ENCODE measurements around the gene DUSP28. TPM values are rescaled to one million over a fixed set of nuclear protein-coding genes. Genes with fewer than 3 reads are reported as not detected.

Gene DUSP28
- total and polyA plus RNA-seq, 10 of the 15 experiments (the other 5 are each of a cell fraction or from before 2014, with no cell fraction given), result 2.5 to 12.5 (median 6.4) TPM

- ATAC-seq, result peak; percentile 73
- no peak overlapping the region for H3K4me2 ChIP-seq (ENCODE audit: control insufficient read depth, insufficient read depth)
- intact Hi-C loops (cut with micrococcal nuclease; ENCODE audit: unreplicated experiment) (no loop called here), in situ Hi-C loops (cut with MboI) (no loop called here)
- ChIA-PET POLR2A (interaction anchor here (0.8 to 1.7 kb wide), 4 partner anchors 12 to 38 kb away, joined by 3 to 7 read pairs (median 4); no protein-coding TSS in a partner anchor), RAD21 (ENCODE audit: unreplicated experiment) (interaction anchor here (1.7 to 2.2 kb wide), 2 partner anchors 14 to 38 kb away, joined by 5 to 17 read pairs; no protein-coding TSS in a partner anchor), CTCF (interaction anchor here (1.4 to 1.9 kb wide), 3 partner anchors 28 to 38 kb away, joined by 4 to 6 read pairs (median 4); no protein-coding TSS in a partner anchor), SMC1A (ENCODE audit: uncharacterized antibody, unreplicated experiment) (interaction anchor here (0.6 to 2.3 kb wide), 7 partner anchors 12 to 104 kb away, joined by 3 to 12 read pairs (median 3); no protein-coding TSS in a partner anchor)
- H3K9ac ChIP-seq (ENCODE audit: control insufficient read depth, insufficient read depth, low read length), result no peak overlapping the region
- H3K79me2 ChIP-seq (ENCODE audit: control insufficient read depth, insufficient read depth, low read length), result no peaks in the 10 kb centered on the region; the same call in none of the 2 replicates
- H3K36me3 ChIP-seq (ENCODE audit: control insufficient read depth in 2 of 2, insufficient read depth in 2 of 2, low read length in 1 of 2), result peaks cover 0 to 11% of the 10 kb centered on the region in 2 experiments; a peak in 1 of 4 replicates
- no peak overlapping the region for H3K4me3 ChIP-seq
- H4K20me1 ChIP-seq (ENCODE audit: control insufficient read depth, insufficient read depth), result no peaks in the 10 kb centered on the region
- no peaks in the 10 kb centered on the region; the same call in 2 of the 3 replicates for H3K9me3 ChIP-seq (replicated peaks; ENCODE audit: control insufficient read depth, insufficient read depth, low read length)
- DNase-seq (ENCODE audit: low read depth, low spot score), result no peak
- H3K4me1 ChIP-seq (ENCODE audit: control insufficient read depth, insufficient read depth, low read length), result peaks cover 15% of the 10 kb centered on the region; the same call in 1 of the 2 replicates
- 0% methylated on average over 1 of the region's 1 CpG for WGBS (ENCODE audit: insufficient coverage, insufficient replicate concordance, low lambda C conversion rate, missing lambda C conversion rate)
- no TSS peak for BruUV-seq (replicated peaks)
- no peak for TF ChIP-seq SMAD1 (IDR thresholded peaks at IDR 0.05; ENCODE audit: low read depth, partially characterized antibody)
- 0 out of 2 replicates have a peak, but pooled peaks have one; percentile 13 for TF ChIP-seq NFIC (IDR thresholded peaks at IDR 0.05; ENCODE audit: low read depth, low read length)
- no peak for TF ChIP-seq ATF3 (IDR thresholded peaks at IDR 0.05; ENCODE audit: borderline replicate concordance, extremely low read depth, low read depth, low read length)
- TF ChIP-seq EED (IDR thresholded peaks at IDR 0.05; ENCODE audit: low read depth), result 0 out of 2 replicates have a peak, but pooled peaks have one; percentile 26
- TF ChIP-seq PAX5 (IDR thresholded peaks at IDR 0.05; ENCODE audit: borderline replicate concordance, low read depth, low read length), result peak; percentile 85; the same call in 1 of the 2 replicates
- TF ChIP-seq ZZZ3 (IDR thresholded peaks at IDR 0.05; ENCODE audit: control insufficient read depth, insufficient read length, low read depth), result no peak
- TF ChIP-seq NRF1 (conservative IDR thresholded peaks at IDR 0.05; ENCODE audit: low read depth, low read length), result no peak
- H2AFZ ChIP-seq (ENCODE audit: control insufficient read depth, low read depth, low read length), result no peak overlapping the region
- no peak for FAIRE-seq
- H3K27ac ChIP-seq (ENCODE audit: control insufficient read depth, insufficient read depth), result peak overlapping the region; percentile 46; the same call in 1 of the 2 replicates
- H3K27me3 ChIP-seq (replicated peaks in 1 of 2; ENCODE audit: control insufficient read depth in 2 of 2, insufficient read depth in 2 of 2, low read length in 1 of 2), result no peaks in the 10 kb centered on the region
Measured at GRCh38 chr2:240551811-240552210, 8.3 kb upstream of the DUSP28 start.
